HUES6 (cell line): ENCODE data around the gene MARCO.
"Not testable (repeated sequence)": the region's sequence is repeated elsewhere in the genome, so short reads cannot be mapped to it uniquely, and the experiment has no call there.

ENCODE experiments used
- H3K27ac ChIP-seq: 2 replicates; pipeline ENCODE4 v1.7.0; 2013; ENCODE audit warnings: low read depth, mild to moderate bottlenecking, low read length, inconsistent platforms
- H3K27me3 ChIP-seq: 2 replicates; pipeline ENCODE4 v1.6.1; 2013; ENCODE audit warnings: low read length; ENCODE audit not compliant: control insufficient read depth, insufficient read depth
- H3K36me3 ChIP-seq: 2 replicates; pipeline ENCODE4 v1.6.1; 2013; ENCODE audit warnings: low read length; ENCODE audit not compliant: control insufficient read depth, insufficient read depth
- H3K4me1 ChIP-seq: 2 replicates; pipeline ENCODE4 v1.6.1; 2013; ENCODE audit warnings: low read length; ENCODE audit not compliant: control insufficient read depth, insufficient read depth
- H3K4me3 ChIP-seq: 2 replicates; pipeline ENCODE4 v1.5.1; 2013; ENCODE audit warnings: low read depth, low read length
- H3K9ac ChIP-seq: one replicate; pipeline ENCODE4 v1.6.1; 2013; ENCODE audit warnings: mild to moderate bottlenecking, low read length
- H3K9me3 ChIP-seq: 2 replicates; pipeline ENCODE4 v1.6.1; 2013; ENCODE audit warnings: low read depth, low read length; ENCODE audit not compliant: control insufficient read depth, insufficient read depth

The MARCO gene

GRCh38 chr2:119023534-119023933 lies 81.5 kb downstream of the MARCO start:
- Histone ChIP-seq H3K36me3 (no peaks in the 10 kb centered on the region), H3K4me3 (no peak overlapping the region), H3K4me1 (0 out of 2 replicates have a peak, but pooled peaks cover 3% of the 10 kb centered on the region), H3K9ac (no peak overlapping the region), H3K27me3 (no peaks in the 10 kb centered on the region), H3K9me3 (peaks cover 5% of the 10 kb centered on the region; the same call in 1 of the 2 replicates), H3K27ac (no peak overlapping the region)

GRCh38 chr2:119024152-119024551 lies 82.2 kb downstream of the MARCO start:
- Histone ChIP-seq H3K9ac (no peak overlapping the region), H3K36me3 (no peaks in the 10 kb centered on the region), H3K27me3 (no peaks in the 10 kb centered on the region), H3K4me3 (no peak overlapping the region), H3K27ac (no peak overlapping the region), H3K9me3 (peaks cover 5% of the 10 kb centered on the region; the same call in 1 of the 2 replicates), H3K4me1 (0 out of 2 replicates have a peak, but pooled peaks cover 3% of the 10 kb centered on the region)

DNA sequence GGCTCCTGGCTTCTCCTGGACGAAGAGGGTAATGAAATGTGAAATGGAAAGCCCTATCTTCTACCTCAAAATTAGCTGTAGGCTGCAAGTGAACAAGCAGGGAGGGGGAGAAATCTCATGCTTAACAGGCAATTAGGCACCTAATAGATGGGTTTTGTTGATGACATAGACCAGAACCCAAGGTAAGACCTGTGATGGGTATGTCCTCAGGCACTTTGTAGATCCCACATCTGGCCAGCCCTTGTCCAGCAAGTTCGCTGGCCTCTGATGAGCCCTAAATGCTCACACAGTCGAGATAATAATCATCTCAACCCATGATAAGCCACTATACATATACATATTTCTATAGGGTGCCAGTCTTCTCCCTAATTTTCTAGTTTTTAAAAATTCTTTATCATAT lies 82.6 kb downstream of the MARCO start:
- H3K27me3 ChIP-seq, result no peaks in the 10 kb centered on the region
- 0 out of 2 replicates have a peak, but pooled peaks cover 3% of the 10 kb centered on the region for H3K4me1 ChIP-seq
- no peak overlapping the region for H3K4me3 ChIP-seq
- no peaks in the 10 kb centered on the region for H3K36me3 ChIP-seq
- H3K27ac ChIP-seq, result no peak overlapping the region
- no peak overlapping the region for H3K9ac ChIP-seq
- peaks cover 5% of the 10 kb centered on the region; the same call in 1 of the 2 replicates for H3K9me3 ChIP-seq

GRCh38 chr2:119025013-119025412 lies 83.0 kb downstream of the MARCO start:
- Histone ChIP-seq H3K9me3 (peaks cover 5% of the 10 kb centered on the region; the same call in 1 of the 2 replicates), H3K27ac (no peak overlapping the region), H3K36me3 (no peaks in the 10 kb centered on the region), H3K9ac (no peak overlapping the region), H3K4me3 (no peak overlapping the region), H3K27me3 (no peaks in the 10 kb centered on the region), H3K4me1 (0 out of 2 replicates have a peak, but pooled peaks cover 3% of the 10 kb centered on the region)

DNA sequence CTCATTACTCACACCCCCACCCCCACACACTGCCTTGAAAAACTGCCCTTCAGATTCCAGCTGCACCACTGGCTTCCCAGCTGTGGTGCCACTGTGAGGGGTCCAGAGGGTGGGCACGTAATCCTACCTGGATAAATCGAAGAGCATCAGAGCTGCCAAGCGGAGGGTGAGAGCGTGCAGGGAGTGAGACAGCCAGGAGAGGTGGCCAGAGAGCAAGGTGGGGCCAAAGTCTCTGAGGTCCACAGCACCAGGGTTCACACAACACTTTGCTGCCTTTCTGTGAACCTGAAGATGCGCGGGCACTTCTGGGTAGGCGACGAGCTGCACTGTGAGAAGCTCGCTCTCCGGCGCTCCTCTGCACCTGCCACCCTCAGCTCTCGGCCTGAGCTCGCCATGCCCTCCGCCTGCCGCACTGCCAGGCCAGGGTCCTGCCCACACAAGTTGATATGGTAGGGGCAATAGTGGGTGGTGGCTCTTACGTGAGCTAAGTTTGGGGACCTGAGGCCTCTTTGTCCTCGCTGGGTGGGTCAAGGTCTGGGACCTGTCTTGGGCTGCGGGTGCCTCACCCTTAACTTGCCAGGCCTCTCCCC lies 83.9 kb downstream of the MARCO start:
- Histone ChIP-seq H3K9me3 (peaks cover 5% of the 10 kb centered on the region; the same call in 1 of the 2 replicates), H3K27me3 (no peaks in the 10 kb centered on the region), H3K9ac (no peak overlapping the region), H3K36me3 (no peaks in the 10 kb centered on the region), H3K4me3 (no peak overlapping the region), H3K27ac (no peak overlapping the region), H3K4me1 (0 out of 2 replicates have a peak, but pooled peaks cover 3% of the 10 kb centered on the region)

DNA sequence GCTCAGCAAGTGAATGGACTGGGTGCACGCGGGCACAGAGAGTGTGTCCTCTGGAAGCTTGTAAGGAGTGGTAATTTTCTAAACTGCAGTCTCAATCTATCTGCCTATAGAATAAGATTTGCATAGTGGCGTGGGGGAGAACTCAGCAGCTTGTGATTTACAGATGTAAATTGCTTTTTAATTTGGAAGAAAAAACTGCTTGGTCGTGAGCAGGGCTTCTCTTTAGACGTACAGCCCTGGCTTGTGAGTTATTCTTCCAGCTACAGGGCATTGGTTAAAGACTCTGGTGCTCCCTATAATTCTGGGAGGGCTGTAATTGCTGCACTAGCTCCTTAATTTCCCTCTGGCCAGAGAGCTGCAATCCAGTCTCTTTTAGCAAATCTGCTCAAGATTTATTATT lies 84.9 kb downstream of the MARCO start:
- Histone ChIP-seq H3K4me3 (no peak overlapping the region), H3K9ac (no peak overlapping the region), H3K36me3 (no peaks in the 10 kb centered on the region), H3K4me1 (0 out of 2 replicates have a peak, but pooled peaks cover 3% of the 10 kb centered on the region), H3K27me3 (no peaks in the 10 kb centered on the region), H3K9me3 (peaks cover 5% of the 10 kb centered on the region; the same call in 1 of the 2 replicates), H3K27ac (no peak overlapping the region)

DNA sequence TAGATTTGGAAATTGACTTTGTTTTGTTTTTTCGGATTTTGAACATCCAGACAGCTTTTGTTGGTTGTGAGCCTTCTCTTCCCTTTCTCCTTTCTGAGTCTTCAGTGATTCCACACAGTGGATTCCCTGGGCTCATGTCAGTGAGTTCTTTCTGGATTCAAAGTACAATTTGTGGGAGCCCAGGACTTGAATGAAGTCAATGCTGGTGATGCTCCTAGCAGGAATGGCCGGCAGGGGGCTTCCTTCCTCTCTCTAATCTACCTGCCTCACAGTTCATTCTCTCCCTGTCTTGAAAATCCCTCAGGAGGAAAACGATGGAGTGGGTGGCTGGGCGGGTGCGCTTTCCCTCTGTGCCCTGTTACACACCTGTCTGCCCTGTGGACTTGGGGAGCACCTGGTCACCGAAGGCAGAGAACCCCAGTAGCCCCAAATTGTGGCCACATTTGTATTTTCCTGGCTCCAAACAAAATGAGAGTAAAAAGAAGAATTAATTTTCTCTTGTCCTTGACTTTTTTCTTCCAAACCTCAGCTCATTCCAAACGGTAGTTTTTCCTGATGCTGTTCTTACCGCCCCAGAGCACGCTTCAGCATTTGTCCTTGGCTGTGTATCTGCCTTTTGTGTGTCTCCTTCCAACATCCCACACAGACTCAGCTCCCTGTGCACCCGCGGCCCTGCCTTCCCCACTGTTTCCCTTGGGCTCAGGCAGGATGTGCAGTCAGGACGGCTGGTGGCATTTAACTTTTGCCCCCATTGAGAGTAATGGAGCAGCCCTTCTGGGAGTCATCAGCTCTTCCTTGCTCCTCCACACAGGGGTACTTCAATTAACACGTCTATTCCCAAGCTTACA lies 86.6 kb downstream of the MARCO start:
- H3K4me3 ChIP-seq, result no peak overlapping the region
- no peaks in the 10 kb centered on the region for H3K27me3 ChIP-seq
- no peaks in the 10 kb centered on the region for H3K36me3 ChIP-seq
- H3K27ac ChIP-seq, result no peak overlapping the region
- H3K9me3 ChIP-seq, result peaks cover 5% of the 10 kb centered on the region; the same call in 1 of the 2 replicates
- H3K4me1 ChIP-seq, result 0 out of 2 replicates have a peak, but pooled peaks cover 3% of the 10 kb centered on the region
- H3K9ac ChIP-seq, result no peak overlapping the region

DNA sequence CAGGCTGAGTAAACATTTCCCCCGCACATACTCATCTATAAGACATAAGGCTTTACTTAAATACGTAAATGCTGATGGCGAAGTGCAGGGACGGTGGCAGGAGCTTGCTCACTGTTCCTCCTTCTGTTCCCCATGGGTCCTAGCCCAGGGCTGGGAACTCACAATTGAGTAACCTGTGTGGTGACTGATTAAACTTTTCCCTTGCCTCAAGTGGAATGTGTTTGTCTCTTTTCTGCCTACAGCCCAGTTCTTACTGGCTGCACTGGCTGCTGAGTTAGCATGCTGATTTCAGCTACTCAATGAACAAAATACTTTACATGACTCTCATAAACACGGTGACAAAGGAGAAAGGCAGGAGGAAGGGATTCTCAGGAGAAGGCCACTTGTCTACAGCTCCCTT lies 87.3 kb downstream of the MARCO start:
- Histone ChIP-seq H3K36me3 (no peaks in the 10 kb centered on the region), H3K9ac (no peak overlapping the region), H3K4me3 (no peak overlapping the region)

GRCh38 chr2:119037922-119038321 lies 95.9 kb downstream of the MARCO start:
- H3K27ac ChIP-seq, result not testable (repeated sequence)

More for the DNA sequence above, 87.3 kb downstream of the MARCO start:
- peaks cover 5% of the 10 kb centered on the region; the same call in 1 of the 2 replicates for H3K9me3 ChIP-seq
- H3K27ac ChIP-seq, result no peak overlapping the region
- H3K27me3 ChIP-seq, result no peaks in the 10 kb centered on the region
- H3K4me1 ChIP-seq, result 0 out of 2 replicates have a peak, but pooled peaks cover 3% of the 10 kb centered on the region

DNA sequence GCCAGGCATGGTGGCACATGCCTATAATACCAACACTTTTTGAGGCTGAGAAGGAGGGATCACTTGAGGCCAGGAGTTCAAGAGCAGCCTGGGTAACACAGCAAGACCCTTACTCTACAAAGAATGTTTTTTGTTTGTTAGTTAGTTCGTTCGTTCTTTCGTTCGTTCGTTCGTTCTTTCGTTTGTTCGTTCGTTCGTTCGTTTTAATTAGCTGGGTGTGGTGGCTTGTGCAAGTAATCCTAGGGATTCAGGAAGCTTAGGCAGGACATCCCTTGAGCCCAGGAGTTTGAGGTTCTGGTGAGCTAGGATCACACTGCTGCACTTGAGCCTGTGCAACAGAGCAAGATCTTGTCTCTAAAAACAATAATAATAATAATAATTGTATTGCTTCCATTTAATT lies 98.7 kb downstream of the MARCO start:
- H3K4me1 ChIP-seq, result no peaks in the 10 kb centered on the region
- no peak overlapping the region for H3K27ac ChIP-seq
- H3K9ac ChIP-seq, result no peak overlapping the region
- H3K36me3 ChIP-seq, result no peaks in the 10 kb centered on the region
- 0 out of 2 replicates have a peak, but pooled peaks cover 3% of the 10 kb centered on the region for H3K27me3 ChIP-seq
- H3K4me3 ChIP-seq, result no peak overlapping the region
- no peaks in the 10 kb centered on the region for H3K9me3 ChIP-seq

More at GRCh38 chr2:119037922-119038321, 95.9 kb downstream of the MARCO start:
- H3K4me1 ChIP-seq, H3K4me3 ChIP-seq, H3K27me3 ChIP-seq, H3K9ac ChIP-seq, H3K36me3 ChIP-seq, H3K9me3 ChIP-seq: not testable (repeated sequence)
